H9 (cell line): ENCODE data around the gene NUAK2. TPM values are rescaled to one million over a fixed set of nuclear protein-coding genes. Genes with fewer than 3 reads are reported as not detected.
A peak's percentile ranks its signal among the peaks of the same experiment; 100 is the strongest.

ENCODE experiments used
- DNase-seq: peaks from one replicate; pipeline ENCODE4 v3.0.0-alpha.2; 2017
- H2AFZ ChIP-seq: one replicate; pipeline ENCODE4 v1.6.1; 2013; ENCODE audit warnings: mild to moderate bottlenecking, low read length, control low read depth, moderate library complexity
- H2AK5ac ChIP-seq: 2 replicates; pipeline ENCODE4 v1.6.1; 2013; ENCODE audit warnings: low read length, control low read depth, mixed read lengths; ENCODE audit not compliant: insufficient read length
- H2BK120ac ChIP-seq: one replicate; pipeline ENCODE4 v1.6.1; 2013; ENCODE audit warnings: low read depth, mild to moderate bottlenecking, low read length, control low read depth, inconsistent platforms; ENCODE audit not compliant: poor library complexity, severe bottlenecking
- H2BK12ac ChIP-seq: 2 replicates; pipeline ENCODE4 v1.6.1; 2013; ENCODE audit warnings: low read length, control low read depth, mixed read lengths, low read depth; ENCODE audit not compliant: insufficient read length
- H2BK15ac ChIP-seq: 2 replicates; pipeline ENCODE4 v1.6.1; 2013; ENCODE audit warnings: low read depth, low read length, control low read depth
- H2BK20ac ChIP-seq: one replicate; pipeline ENCODE4 v1.6.1; 2013; ENCODE audit warnings: low read depth, mild to moderate bottlenecking, low read length, control low read depth, inconsistent platforms; ENCODE audit not compliant: poor library complexity, severe bottlenecking
- H2BK5ac ChIP-seq: 2 replicates; pipeline ENCODE4 v1.6.1; 2013; ENCODE audit warnings: low read length, control low read depth, mixed read lengths; ENCODE audit not compliant: insufficient read length
- H3K14ac ChIP-seq: 2 replicates; pipeline ENCODE4 v1.6.1; 2013; ENCODE audit warnings: low read length, control low read depth; ENCODE audit not compliant: insufficient read depth
- H3K18ac ChIP-seq: 2 replicates; pipeline ENCODE4 v1.6.1; 2013; ENCODE audit warnings: low read depth, mild to moderate bottlenecking, mixed read lengths, low read length, control low read depth; ENCODE audit not compliant: insufficient read length
- H3K23ac ChIP-seq: 2 replicates; pipeline ENCODE4 v1.6.1; 2013; ENCODE audit warnings: low read length, control low read depth, mixed read lengths, low read depth; ENCODE audit not compliant: insufficient read length
- H3K23me2 ChIP-seq: 2 replicates; pipeline ENCODE4 v1.6.1; 2013; ENCODE audit warnings: low read depth, mild to moderate bottlenecking, mixed read lengths, low read length, control low read depth; ENCODE audit not compliant: insufficient read length, poor library complexity, severe bottlenecking
- H3K27ac ChIP-seq: 2 replicates; pipeline ENCODE4 v1.5.1; 2013; ENCODE audit warnings: low read length, control low read depth, mixed read lengths, low read depth; ENCODE audit not compliant: insufficient read length
- H3K27me3 ChIP-seq: 2 replicates; pipeline ENCODE4 v1.6.1; 2013; ENCODE audit warnings: low read length, control low read depth, inconsistent platforms; ENCODE audit not compliant: insufficient read depth
- H3K4ac ChIP-seq: 2 replicates; pipeline ENCODE4 v1.6.1; 2013; ENCODE audit warnings: low read depth, mild to moderate bottlenecking, control low read depth, inconsistent platforms, low read length, moderate library complexity
- H3K4me1 ChIP-seq: 2 replicates; pipeline ENCODE4 v1.6.1; 2013; ENCODE audit warnings: low read length, control low read depth, inconsistent platforms; ENCODE audit not compliant: insufficient read depth
- H3K4me2 ChIP-seq: 2 replicates; pipeline ENCODE4 v1.6.1; 2013; ENCODE audit warnings: low read length, control low read depth, mixed read lengths; ENCODE audit not compliant: insufficient read length, insufficient read depth
- H3K56ac ChIP-seq: 2 replicates; pipeline ENCODE4 v1.6.1; 2013; ENCODE audit warnings: low read depth, mild to moderate bottlenecking, mixed read lengths, low read length, control low read depth; ENCODE audit not compliant: insufficient read length
- H3K79me1 ChIP-seq: 2 replicates; pipeline ENCODE4 v1.6.1; 2013; ENCODE audit warnings: low read depth, mild to moderate bottlenecking, moderate library complexity, low read length, control low read depth, inconsistent platforms; ENCODE audit not compliant: insufficient read depth, poor library complexity, severe bottlenecking
- H3K79me2 ChIP-seq: 2 replicates; pipeline ENCODE4 v1.6.1; 2013; ENCODE audit warnings: low read length, control low read depth, inconsistent platforms; ENCODE audit not compliant: insufficient read depth
- H3K9ac ChIP-seq: 2 replicates; pipeline ENCODE4 v1.6.1; 2013; ENCODE audit warnings: low read length, control low read depth, mixed read lengths; ENCODE audit not compliant: insufficient read length; ENCODE audit errors: extremely low read depth
- H3K9me3 ChIP-seq: one replicate; pipeline ENCODE4 v1.6.1; 2013; ENCODE audit warnings: low read depth, low read length, inconsistent platforms; ENCODE audit not compliant: control insufficient read depth
- H3T11ph ChIP-seq: one replicate; pipeline ENCODE4 v1.6.1; 2013; ENCODE audit warnings: mild to moderate bottlenecking, low read length, control low read depth, inconsistent platforms
- H4K20me1 ChIP-seq: one replicate; pipeline ENCODE4 v1.6.1; 2013; ENCODE audit not compliant: control insufficient read depth, insufficient read length, insufficient read depth
- H4K5ac ChIP-seq: 2 replicates; pipeline ENCODE4 v1.6.1; 2013; ENCODE audit warnings: low read depth, mild to moderate bottlenecking, mixed read lengths, low read length, control low read depth; ENCODE audit not compliant: insufficient read length
- H4K8ac ChIP-seq: replicated peaks from 2 replicates; pipeline ENCODE4 v1.6.1; 2013; ENCODE audit warnings: low read length, control low read depth, mixed read lengths, low read depth; ENCODE audit not compliant: insufficient read length
- H4K91ac ChIP-seq: 2 replicates; pipeline ENCODE4 v1.6.1; 2013; ENCODE audit warnings: low read depth, mild to moderate bottlenecking, moderate library complexity, mixed read lengths, low read length, control low read depth; ENCODE audit not compliant: insufficient read length
- H3K27ac Mint-ChIP-seq, 3 experiments: 2 replicates in 2 of 3; 3 replicates in 1 of 3; pipeline ENCODE4 v1.8.0; 2020 to 2021; ENCODE audit warnings: mixed read lengths in 3 of 3, mild to moderate bottlenecking in 1 of 3, moderate library complexity in 1 of 3
- H3K27me3 Mint-ChIP-seq: 2 replicates; pipeline ENCODE4 v1.8.0; 2021; ENCODE audit warnings: low read depth, mild to moderate bottlenecking, moderate library complexity, mixed read lengths
- H3K36me3 Mint-ChIP-seq, 3 experiments: 2 replicates in 2 of 3; 3 replicates in 1 of 3; pipeline ENCODE4 v1.8.0; 2020 to 2021; ENCODE audit warnings: low read depth in 3 of 3, mixed read lengths in 3 of 3; ENCODE audit not compliant: insufficient read depth in 1 of 3
- H3K4me1 Mint-ChIP-seq, 2 experiments: 2 replicates each; pipeline ENCODE4 v1.8.0; 2020; ENCODE audit warnings: mixed read lengths in 2 of 2
- H3K4me3 Mint-ChIP-seq, 2 experiments: 2 replicates in 1 of 2; 3 replicates in 1 of 2; pipeline ENCODE4 v1.8.0; 2020 to 2021; ENCODE audit warnings: mild to moderate bottlenecking in 2 of 2, mixed read lengths in 2 of 2, moderate library complexity in 1 of 2
- H3K9me3 Mint-ChIP-seq, 2 experiments: 2 replicates in 1 of 2; 3 replicates in 1 of 2; pipeline ENCODE4 v1.8.0; 2020; ENCODE audit warnings: mild to moderate bottlenecking in 2 of 2, mixed read lengths in 2 of 2, moderate library complexity in 1 of 2
- WGBS: extraction: QIAGEN DNeasy Blood & Tissue Kit; methylation state at CpG from one replicate; pipeline ENCODE4 v1.1.7; 2013; ENCODE audit warnings: missing lambda C conversion rate, low lambda C conversion rate, mixed read lengths; ENCODE audit not compliant: insufficient read length; ENCODE audit errors: extremely low coverage; 5-methylcytosine and 5-hydroxymethylcytosine counted together
- total RNA-seq: library from RNA; stranded (reverse); gene quantifications from 2 replicates; pipeline ENCODE4 v1.2.1, GENCODE V29; 2021
- TF ChIP-seq, protein P1 (sequence below): fragments of 200-600 bp; sonication (generic); conservative IDR thresholded peaks from 3 replicates; pipeline ENCODE4 v1.8.0; 2021; ENCODE audit warnings: antibody characterized with exemption, mild to moderate bottlenecking

NUAK2 gene
- total RNA-seq, 1 experiment from 2014 or later, result 15.4 TPM

DNA sequence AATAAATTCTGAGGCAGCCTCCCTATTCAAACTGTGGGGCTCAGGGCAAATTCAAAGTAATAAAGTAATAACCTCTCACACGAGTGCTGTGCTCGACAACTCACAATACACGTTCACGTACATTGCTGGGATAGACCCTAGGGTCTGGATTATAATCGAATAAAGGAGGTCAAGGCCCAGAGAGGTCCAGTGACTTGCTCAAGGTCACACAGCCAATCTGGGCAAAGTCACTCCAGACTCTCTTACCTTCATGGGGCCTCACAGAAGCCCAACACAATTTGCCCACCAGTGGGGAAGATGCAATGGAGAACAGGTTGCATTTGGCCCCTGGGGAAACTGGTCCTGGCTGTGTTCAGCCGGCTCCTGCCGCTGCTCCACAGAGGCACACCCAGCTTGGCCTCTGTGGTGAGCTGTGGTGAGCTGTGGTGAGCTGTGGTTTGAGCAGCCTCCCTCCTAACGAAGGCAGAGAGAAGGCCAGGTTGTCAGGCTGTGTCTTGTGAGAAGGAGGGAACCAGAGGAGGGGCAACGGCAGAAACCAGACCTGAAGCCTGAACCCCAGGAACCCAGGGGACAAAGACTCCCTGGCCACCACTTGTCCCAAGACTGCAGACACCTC lies 35.1 kb downstream of the NUAK2 start:
- no peak overlapping the region for H4K8ac ChIP-seq
- H2BK5ac ChIP-seq, result no peak overlapping the region
- no peak overlapping the region for H2BK120ac ChIP-seq
- no peak for DNase-seq
- H2BK12ac ChIP-seq, result no peak overlapping the region
- H2BK20ac ChIP-seq, result no peak overlapping the region
- H3K27me3 ChIP-seq, result no peaks in the 10 kb centered on the region
- no peak overlapping the region for H3K23ac ChIP-seq
- no peaks in the 10 kb centered on the region for H3K23me2 ChIP-seq
- no peak overlapping the region for H3K56ac ChIP-seq
- H3K79me1 ChIP-seq, result no peaks in the 10 kb centered on the region
- H2BK15ac ChIP-seq, result no peak overlapping the region
- H3K9ac ChIP-seq, result no peak overlapping the region
- H2AFZ ChIP-seq, result no peak overlapping the region
- Mint-ChIP-seq H3K36me3 (no peaks in the 10 kb centered on the region), H3K4me3 (no peak overlapping the region), H3K27ac (0 out of 7 replicates have a peak overlapping the region, but pooled peaks have one; percentile 23 to 89 (median 55)), H3K9me3 (peaks cover 0 to 2% of the 10 kb centered on the region in 2 experiments; a peak in 1 of 5 replicates), H3K4me1 (peaks cover 54 to 61% of the 10 kb centered on the region in 2 experiments), H3K27me3 (no peaks in the 10 kb centered on the region; the same call in 1 of the 2 replicates)
- no peak overlapping the region for H3K27ac ChIP-seq
- no peaks in the 10 kb centered on the region for H3K9me3 ChIP-seq
- H3T11ph ChIP-seq, result no peak overlapping the region
- H4K91ac ChIP-seq, result no peak overlapping the region
- no peak overlapping the region for H3K4ac ChIP-seq
- no peaks in the 10 kb centered on the region for H3K79me2 ChIP-seq
- H3K4me1 ChIP-seq, result peaks cover 6% of the 10 kb centered on the region; the same call in 1 of the 2 replicates
- TF ChIP-seq, protein P1, sequence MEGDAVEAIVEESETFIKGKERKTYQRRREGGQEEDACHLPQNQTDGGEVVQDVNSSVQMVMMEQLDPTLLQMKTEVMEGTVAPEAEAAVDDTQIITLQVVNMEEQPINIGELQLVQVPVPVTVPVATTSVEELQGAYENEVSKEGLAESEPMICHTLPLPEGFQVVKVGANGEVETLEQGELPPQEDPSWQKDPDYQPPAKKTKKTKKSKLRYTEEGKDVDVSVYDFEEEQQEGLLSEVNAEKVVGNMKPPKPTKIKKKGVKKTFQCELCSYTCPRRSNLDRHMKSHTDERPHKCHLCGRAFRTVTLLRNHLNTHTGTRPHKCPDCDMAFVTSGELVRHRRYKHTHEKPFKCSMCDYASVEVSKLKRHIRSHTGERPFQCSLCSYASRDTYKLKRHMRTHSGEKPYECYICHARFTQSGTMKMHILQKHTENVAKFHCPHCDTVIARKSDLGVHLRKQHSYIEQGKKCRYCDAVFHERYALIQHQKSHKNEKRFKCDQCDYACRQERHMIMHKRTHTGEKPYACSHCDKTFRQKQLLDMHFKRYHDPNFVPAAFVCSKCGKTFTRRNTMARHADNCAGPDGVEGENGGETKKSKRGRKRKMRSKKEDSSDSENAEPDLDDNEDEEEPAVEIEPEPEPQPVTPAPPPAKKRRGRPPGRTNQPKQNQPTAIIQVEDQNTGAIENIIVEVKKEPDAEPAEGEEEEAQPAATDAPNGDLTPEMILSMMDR, result no peak
- H3K18ac ChIP-seq, result no peak overlapping the region
- H2AK5ac ChIP-seq, result no peak overlapping the region
- WGBS, result no CpG with 5 or more reads among the region's 9 CpGs
- H3K14ac ChIP-seq, result no peak overlapping the region; the same call in 1 of the 2 replicates
- H3K4me2 ChIP-seq, result no peak overlapping the region
- H4K5ac ChIP-seq, result no peak overlapping the region
- peaks cover 2% of the 10 kb centered on the region for H4K20me1 ChIP-seq
